Suprapubic skin (tissue), 4 donors: ENCODE measurements around the gene LHFPL6. TPM values are rescaled to one million over a fixed set of nuclear protein-coding genes. Genes with fewer than 3 reads are reported as not detected.

ENCODE experiments used
- DNase-seq, 2 donors: peaks; one replicate each; pipeline ENCODE4 v3.0.0-alpha.2; 2019; ENCODE audit warnings: low spot score in 2 of 2
- H3K27ac ChIP-seq: fragments of 200-600 bp; sonication (generic); one replicate; pipeline ENCODE4 v1.5.1; 2019
- H3K27me3 ChIP-seq: fragments of 200-600 bp; sonication (generic); one replicate; pipeline ENCODE4 v1.5.1; 2019
- H3K36me3 ChIP-seq: fragments of 200-600 bp; sonication (generic); one replicate; pipeline ENCODE4 v1.5.1; 2019
- H3K4me1 ChIP-seq: fragments of 200-600 bp; sonication (generic); one replicate; pipeline ENCODE4 v1.5.1; 2019
- H3K4me3 ChIP-seq: fragments of 200-600 bp; sonication (generic); one replicate; pipeline ENCODE4 v1.5.1; 2019; ENCODE audit warnings: mild to moderate bottlenecking
- H3K9me3 ChIP-seq: fragments of 200-600 bp; sonication (generic); one replicate; pipeline ENCODE4 v1.5.1; 2019
- EP300 ChIP-seq: sonication (generic); formaldehyde crosslinking; IDR thresholded peaks from one replicate; pipeline ENCODE4 v1.6.1; 2017; ENCODE audit warnings: antibody characterized with exemption
- POLR2A ChIP-seq, 2 donors: fragments of 450-650 bp; IDR thresholded peaks; one replicate each; pipeline ENCODE4 v1.6.1; 2017; ENCODE audit warnings: antibody characterized with exemption in 2 of 2, mild to moderate bottlenecking in 2 of 2, moderate library complexity in 2 of 2
- POLR2AphosphoS5 ChIP-seq, 3 donors: sonication (generic); formaldehyde crosslinking; IDR thresholded peaks; one replicate each; pipeline ENCODE4 v1.6.1; 2017; ENCODE audit warnings: antibody characterized with exemption in 3 of 3
- WGBS: methylation state at CpG from one replicate; pipeline ENCODE4 v1.1.5; 2018; 5-methylcytosine and 5-hydroxymethylcytosine counted together
- total RNA-seq, 4 donors: library from RNA; depleted of rRNA; stranded (reverse); fragments of >200 nt; gene quantifications; one replicate each; pipeline ENCODE4 v1.1.0, GENCODE V29; 2016
- TF ChIP-seq, protein P1 (sequence below), 2 donors: fragments of 200-600 bp in 1 of 2; fragments of 450-650 bp in 1 of 2; sonication (generic) in 1 of 2; IDR thresholded peaks; one replicate each; pipeline ENCODE4 v1.5.1; 2016 to 2019; ENCODE audit warnings: antibody characterized with exemption in 2 of 2, mild to moderate bottlenecking in 1 of 2, moderate library complexity in 1 of 2

The LHFPL6 gene
- total RNA-seq, 4 donors from 2014 or later: 10.6 to 21.0 (median 15.6) TPM

DNA sequence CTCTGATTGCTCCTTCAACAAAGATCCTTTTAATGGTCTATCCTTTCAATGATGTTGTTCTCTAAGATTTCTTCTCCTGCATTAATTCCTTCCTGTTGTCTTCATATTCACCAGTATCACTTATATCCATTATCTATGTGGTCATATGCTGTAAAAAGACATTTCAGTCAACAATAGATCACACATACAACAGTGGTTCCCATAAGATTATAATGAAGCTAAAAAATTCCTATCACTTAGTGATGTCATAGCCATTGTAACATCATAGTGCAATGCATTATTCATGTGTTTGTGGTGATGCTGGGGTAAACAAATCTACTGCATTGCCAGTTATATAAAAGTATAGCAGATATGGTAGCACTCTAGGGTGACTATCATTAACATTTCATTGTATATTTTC is 266.1 kb downstream of the LHFPL6 start:
- no peak for DNase-seq
- Histone ChIP-seq H3K27me3 (no peaks in the 10 kb centered on the region), H3K4me3 (no peak overlapping the region), H3K36me3 (no peaks in the 10 kb centered on the region), H3K9me3 (no peaks in the 10 kb centered on the region), H3K27ac (no peak overlapping the region), H3K4me1 (no peaks in the 10 kb centered on the region)
- TF ChIP-seq, protein P1, sequence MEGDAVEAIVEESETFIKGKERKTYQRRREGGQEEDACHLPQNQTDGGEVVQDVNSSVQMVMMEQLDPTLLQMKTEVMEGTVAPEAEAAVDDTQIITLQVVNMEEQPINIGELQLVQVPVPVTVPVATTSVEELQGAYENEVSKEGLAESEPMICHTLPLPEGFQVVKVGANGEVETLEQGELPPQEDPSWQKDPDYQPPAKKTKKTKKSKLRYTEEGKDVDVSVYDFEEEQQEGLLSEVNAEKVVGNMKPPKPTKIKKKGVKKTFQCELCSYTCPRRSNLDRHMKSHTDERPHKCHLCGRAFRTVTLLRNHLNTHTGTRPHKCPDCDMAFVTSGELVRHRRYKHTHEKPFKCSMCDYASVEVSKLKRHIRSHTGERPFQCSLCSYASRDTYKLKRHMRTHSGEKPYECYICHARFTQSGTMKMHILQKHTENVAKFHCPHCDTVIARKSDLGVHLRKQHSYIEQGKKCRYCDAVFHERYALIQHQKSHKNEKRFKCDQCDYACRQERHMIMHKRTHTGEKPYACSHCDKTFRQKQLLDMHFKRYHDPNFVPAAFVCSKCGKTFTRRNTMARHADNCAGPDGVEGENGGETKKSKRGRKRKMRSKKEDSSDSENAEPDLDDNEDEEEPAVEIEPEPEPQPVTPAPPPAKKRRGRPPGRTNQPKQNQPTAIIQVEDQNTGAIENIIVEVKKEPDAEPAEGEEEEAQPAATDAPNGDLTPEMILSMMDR (IDR thresholded peaks at IDR 0.05): no peak
- TF ChIP-seq POLR2AphosphoS5 (IDR thresholded peaks at IDR 0.05): no peak
- no peak for TF ChIP-seq POLR2A (IDR thresholded peaks at IDR 0.05)
- TF ChIP-seq EP300: no peak

DNA sequence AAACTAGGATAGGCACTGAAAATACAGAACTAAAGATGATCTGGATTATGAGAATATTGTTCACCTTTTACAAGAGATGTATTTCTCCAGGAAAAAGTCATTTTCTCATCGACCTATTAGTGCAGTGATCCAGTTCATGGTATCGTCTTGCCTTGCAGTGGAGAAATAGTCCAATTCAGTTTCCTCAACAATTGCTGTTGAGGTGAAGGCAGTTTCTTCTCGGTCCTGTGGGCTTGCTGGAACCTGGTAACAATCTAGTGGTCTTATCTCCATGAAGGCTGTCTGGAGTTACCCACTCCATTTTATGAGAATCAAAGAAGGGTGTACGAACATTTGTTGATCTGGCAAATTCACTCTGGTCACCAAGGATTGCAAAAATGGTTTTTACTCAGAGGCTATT is 266.8 kb downstream of the LHFPL6 start:
- DNase-seq: no peak
- no peaks in the 10 kb centered on the region for H3K27me3 ChIP-seq

DNA sequence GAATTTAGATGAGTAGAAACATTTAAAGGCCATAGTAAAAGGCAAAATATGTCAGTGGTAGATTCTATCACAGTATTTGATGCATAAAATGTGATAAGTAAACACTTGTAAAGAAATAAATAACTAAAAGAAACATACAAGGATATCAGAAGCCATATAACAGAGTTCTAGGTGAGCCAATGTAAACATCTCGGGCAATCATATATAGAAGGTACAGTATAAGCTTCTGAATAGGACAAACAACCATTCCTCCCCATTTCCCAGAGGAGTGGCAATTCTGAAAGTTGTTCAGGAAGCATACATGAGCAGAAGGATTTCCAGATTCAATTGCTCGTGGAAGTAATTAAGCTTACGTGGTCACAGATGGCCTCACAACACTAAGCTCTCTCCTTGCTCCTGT is 267.3 kb downstream of the LHFPL6 start:
- no peaks in the 10 kb centered on the region for H3K4me1 ChIP-seq
- H3K4me3 ChIP-seq: no peak overlapping the region
- no peaks in the 10 kb centered on the region for H3K9me3 ChIP-seq
- H3K27ac ChIP-seq: no peak overlapping the region
- no peaks in the 10 kb centered on the region for H3K27me3 ChIP-seq
- no peaks in the 10 kb centered on the region for H3K36me3 ChIP-seq
- DNase-seq: no peak
- WGBS: 68% methylated on average over 3 of the region's 3 CpGs
- TF ChIP-seq POLR2A (IDR thresholded peaks at IDR 0.05) (no peak), POLR2AphosphoS5 (IDR thresholded peaks at IDR 0.05) (no peak), EP300 (no peak)
- TF ChIP-seq, protein P1 (IDR thresholded peaks at IDR 0.05): no peak

More for the DNA sequence above, 266.8 kb downstream of the LHFPL6 start:
- no peaks in the 10 kb centered on the region for H3K9me3 ChIP-seq
- no peaks in the 10 kb centered on the region for H3K4me1 ChIP-seq
- no peak overlapping the region for H3K4me3 ChIP-seq
- WGBS: 77% methylated on average over 4 of the region's 4 CpGs
- H3K36me3 ChIP-seq: no peaks in the 10 kb centered on the region
- TF ChIP-seq EP300 (no peak), POLR2A (IDR thresholded peaks at IDR 0.05) (no peak), POLR2AphosphoS5 (IDR thresholded peaks at IDR 0.05) (no peak)
- TF ChIP-seq, protein P1 (IDR thresholded peaks at IDR 0.05): no peak
- no peak overlapping the region for H3K27ac ChIP-seq

DNA sequence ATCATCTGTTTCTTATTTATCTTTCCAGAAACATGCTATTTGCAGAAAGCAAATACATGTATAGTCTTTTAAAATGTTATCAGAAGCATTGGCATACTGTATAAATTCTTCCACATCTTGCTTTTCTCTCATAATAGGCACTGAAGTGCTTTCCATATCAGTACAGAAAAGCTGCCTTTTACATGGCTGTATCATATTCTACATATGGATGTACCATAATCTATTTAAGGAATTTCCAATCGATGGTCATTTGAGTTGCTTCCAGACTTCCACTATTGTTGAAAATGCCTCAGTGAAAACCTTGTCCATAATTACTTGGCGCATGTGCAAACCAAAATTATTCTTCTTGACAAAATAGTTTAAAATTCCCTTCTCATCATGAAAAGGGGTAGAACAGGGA is 272.5 kb downstream of the LHFPL6 start:
- Histone ChIP-seq H3K27ac (no peak overlapping the region), H3K4me3 (no peak overlapping the region), H3K9me3 (no peaks in the 10 kb centered on the region), H3K4me1 (no peaks in the 10 kb centered on the region), H3K36me3 (no peaks in the 10 kb centered on the region), H3K27me3 (no peaks in the 10 kb centered on the region)
- no peak for TF ChIP-seq EP300
- no peak for TF ChIP-seq POLR2A (IDR thresholded peaks at IDR 0.05)
- no peak for DNase-seq
- WGBS: 96% methylated on average over 2 of the region's 2 CpGs

DNA sequence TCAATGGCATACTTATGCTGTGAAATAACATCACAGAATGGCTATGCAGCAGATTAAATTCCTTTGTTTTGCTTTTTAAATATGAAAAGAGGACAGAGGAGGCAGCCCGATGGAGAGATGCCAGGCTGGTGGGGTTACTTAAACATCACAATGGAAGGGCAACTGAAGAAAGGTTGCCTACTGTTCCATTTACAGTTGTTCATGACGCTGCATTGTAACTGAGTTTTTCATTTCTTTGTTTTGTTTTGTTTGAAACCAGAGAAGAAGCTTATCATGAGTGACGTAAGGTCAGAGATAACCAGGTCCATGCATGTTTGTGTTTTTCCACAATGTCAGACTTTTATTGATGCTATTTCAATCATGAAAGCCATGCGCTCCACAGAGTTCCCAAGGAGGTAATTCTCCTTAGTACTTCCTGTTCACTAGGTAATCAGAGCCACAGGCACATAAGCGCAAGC is 273.8 kb downstream of the LHFPL6 start:
- TF ChIP-seq, protein P1 (IDR thresholded peaks at IDR 0.05): no peak
- TF ChIP-seq POLR2A (IDR thresholded peaks at IDR 0.05) (no peak), EP300 (no peak), POLR2AphosphoS5 (IDR thresholded peaks at IDR 0.05) (no peak)
- H3K4me3 ChIP-seq: no peak overlapping the region
- H3K27ac ChIP-seq: no peak overlapping the region
- H3K4me1 ChIP-seq: no peaks in the 10 kb centered on the region
- no peak for DNase-seq
- no peaks in the 10 kb centered on the region for H3K27me3 ChIP-seq
- H3K9me3 ChIP-seq: no peaks in the 10 kb centered on the region
- no peaks in the 10 kb centered on the region for H3K36me3 ChIP-seq
- 90% methylated on average over 5 of the region's 5 CpGs for WGBS

DNA sequence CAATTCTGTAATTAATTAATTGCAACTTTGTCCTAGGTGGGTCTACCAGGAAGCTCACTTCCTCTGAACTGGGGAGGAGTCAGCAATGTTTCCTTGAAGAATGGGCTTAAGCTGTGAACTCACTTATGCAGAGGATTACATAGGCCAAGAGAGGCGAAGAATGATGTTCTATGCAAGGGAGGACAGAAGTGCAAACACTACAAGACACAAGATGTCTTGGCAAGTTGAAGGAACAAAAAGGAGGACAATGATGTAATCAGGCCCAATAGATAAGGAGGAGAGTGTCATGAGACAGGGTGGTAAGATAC is 275.9 kb downstream of the LHFPL6 start:
- Histone ChIP-seq H3K27ac (no peak overlapping the region), H3K36me3 (no peaks in the 10 kb centered on the region), H3K4me3 (no peak overlapping the region), H3K4me1 (no peaks in the 10 kb centered on the region), H3K9me3 (no peaks in the 10 kb centered on the region), H3K27me3 (no peaks in the 10 kb centered on the region)
- TF ChIP-seq EP300 (no peak), POLR2AphosphoS5 (IDR thresholded peaks at IDR 0.05) (no peak), POLR2A (IDR thresholded peaks at IDR 0.05) (no peak)
- TF ChIP-seq, protein P1 (IDR thresholded peaks at IDR 0.05): no peak
- DNase-seq: no peak
- WGBS: 97% methylated on average over 1 of the region's 1 CpG
